Neural progenitor cell (in vitro differentiated cells): ENCODE results near the gene PSMC4.

Source experiments
- EZH2 ChIP-seq: fragments of 200-600 bp; sonication (generic); IDR thresholded peaks from 2 replicates; pipeline ENCODE4 v1.6.1; 2017; ENCODE audit warnings: antibody characterized with exemption, mild to moderate bottlenecking, moderate library complexity
- TF ChIP-seq, protein P1 (sequence below): fragments of 200-600 bp; sonication (generic); IDR thresholded peaks from 2 replicates; pipeline ENCODE4 v1.5.1; 2017; ENCODE audit warnings: antibody characterized with exemption, mild to moderate bottlenecking

DNA sequence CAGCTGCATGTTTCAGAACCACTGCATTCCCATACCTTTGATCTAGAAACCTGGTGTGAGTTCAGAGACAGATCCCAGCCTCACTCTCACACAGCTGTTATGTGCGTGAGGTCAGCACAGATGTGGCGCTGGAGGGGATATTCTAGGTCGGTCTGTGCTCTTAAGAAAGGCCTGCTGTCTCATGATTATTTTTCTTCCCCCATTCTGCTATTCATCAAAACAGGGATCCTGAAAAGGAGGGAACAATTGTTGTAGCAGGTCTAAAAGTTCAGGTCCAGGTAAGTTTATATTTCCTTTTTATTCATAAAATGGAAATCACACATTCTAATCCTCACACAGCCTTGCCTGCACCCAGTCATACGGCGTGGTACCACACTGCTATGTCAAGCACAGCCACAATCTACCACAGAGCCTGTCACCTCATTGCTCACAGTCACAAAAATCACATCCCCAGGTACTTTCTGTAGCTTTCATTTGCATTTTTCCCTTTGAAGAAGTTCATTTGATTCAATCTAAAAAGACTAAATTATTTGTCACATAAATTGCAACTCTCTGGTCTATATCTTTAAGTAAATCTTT lies 26.8 kb downstream of the PSMC4 start:
- TF ChIP-seq, protein P1, sequence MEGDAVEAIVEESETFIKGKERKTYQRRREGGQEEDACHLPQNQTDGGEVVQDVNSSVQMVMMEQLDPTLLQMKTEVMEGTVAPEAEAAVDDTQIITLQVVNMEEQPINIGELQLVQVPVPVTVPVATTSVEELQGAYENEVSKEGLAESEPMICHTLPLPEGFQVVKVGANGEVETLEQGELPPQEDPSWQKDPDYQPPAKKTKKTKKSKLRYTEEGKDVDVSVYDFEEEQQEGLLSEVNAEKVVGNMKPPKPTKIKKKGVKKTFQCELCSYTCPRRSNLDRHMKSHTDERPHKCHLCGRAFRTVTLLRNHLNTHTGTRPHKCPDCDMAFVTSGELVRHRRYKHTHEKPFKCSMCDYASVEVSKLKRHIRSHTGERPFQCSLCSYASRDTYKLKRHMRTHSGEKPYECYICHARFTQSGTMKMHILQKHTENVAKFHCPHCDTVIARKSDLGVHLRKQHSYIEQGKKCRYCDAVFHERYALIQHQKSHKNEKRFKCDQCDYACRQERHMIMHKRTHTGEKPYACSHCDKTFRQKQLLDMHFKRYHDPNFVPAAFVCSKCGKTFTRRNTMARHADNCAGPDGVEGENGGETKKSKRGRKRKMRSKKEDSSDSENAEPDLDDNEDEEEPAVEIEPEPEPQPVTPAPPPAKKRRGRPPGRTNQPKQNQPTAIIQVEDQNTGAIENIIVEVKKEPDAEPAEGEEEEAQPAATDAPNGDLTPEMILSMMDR, result no peak
- TF ChIP-seq EZH2, result no peak
